Activated CD8-positive, alpha-beta memory T cell treated with anti-CD3 and anti-CD28 coated beads, Interleukin-2, amount 50 U/mL, for 4 hours (primary cell): ENCODE results near the gene DACH2.

Experiments
- DNase-seq: peaks from one replicate; pipeline ENCODE4 v3.0.0-alpha.2; 2020

DACH2 gene

DNA sequence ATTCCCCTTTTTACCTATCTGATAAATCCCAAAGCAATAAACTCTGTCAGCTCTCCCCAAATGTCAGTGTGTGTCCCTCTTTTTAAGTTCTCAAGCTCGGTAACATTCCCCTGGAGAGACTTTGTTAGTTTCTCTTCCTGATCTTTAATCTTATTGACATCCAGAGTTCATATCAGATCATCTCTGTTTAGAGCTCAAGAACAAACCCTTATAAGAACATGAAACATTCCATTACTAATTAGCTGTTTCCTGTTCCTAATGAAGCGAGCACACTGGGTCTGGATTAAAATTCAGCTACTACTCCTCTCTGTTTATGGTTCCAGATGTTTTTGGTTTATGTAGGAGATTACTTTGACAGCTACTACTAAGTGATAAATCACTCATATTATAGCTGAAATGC, 681.5 kb downstream of the DACH2 start:
- no peak for DNase-seq

DNA sequence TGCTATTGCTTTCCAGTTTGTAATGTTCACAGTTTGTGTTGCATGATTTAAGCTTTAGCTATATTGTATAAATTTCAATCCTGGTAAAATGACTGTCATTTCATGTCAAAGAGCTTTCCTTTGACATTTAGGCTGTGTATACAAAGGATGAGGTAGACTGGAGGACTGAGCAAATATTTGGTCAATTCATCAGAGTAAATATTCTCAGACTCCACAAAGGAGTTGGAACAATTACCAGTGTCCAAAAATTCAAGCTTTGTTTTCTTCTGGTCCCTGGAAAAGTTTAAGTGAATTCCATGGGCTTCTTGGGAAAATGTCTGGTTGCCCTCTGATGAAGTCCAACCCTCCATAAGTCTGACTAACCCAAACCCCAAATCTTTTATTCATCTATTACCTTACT, 682.4 kb downstream of the DACH2 start:
- DNase-seq, result no peak

- DNase-seq, result no peak
Observed at GRCh38 chrX:86845101-86845500, 696.9 kb downstream of the DACH2 start.
